MM.1S (cell line): ENCODE results near the gene MRC1.

Source experiments
- EZH2 ChIP-seq: fragments of 300-600 bp; sonication (generic); optimal IDR thresholded peaks from 2 replicates; pipeline ENCODE3; 2017; ENCODE audit warnings: low read depth, mild to moderate bottlenecking, antibody characterized with exemption, low read length, mixed read lengths
- TF ChIP-seq, protein P1 (sequence below): fragments of 300-600 bp; sonication (generic); IDR thresholded peaks from 2 replicates; pipeline ENCODE4 v1.5.1; 2016; ENCODE audit warnings: antibody characterized with exemption, low read length, mixed read lengths

DNA sequence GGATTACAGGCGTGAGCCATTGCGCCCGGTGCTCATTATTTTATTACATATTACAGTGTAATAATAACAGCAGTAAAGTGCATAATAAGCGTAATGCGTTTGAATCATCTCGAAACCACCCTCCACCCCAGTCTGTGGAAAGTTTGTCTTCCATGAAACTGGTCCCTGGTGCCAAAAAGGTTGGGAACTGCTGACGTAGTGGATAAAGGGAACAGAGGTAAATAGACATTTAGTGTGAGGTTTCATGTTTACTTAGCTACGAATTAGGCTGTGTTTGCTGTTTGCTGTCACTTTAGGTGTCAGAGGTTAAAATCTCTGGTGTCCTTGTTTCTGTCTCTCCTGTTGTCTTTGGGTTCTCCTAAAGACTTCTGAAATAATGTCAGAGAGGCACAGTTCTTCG, 82.3 kb downstream of the MRC1 start:
- TF ChIP-seq, protein P1, sequence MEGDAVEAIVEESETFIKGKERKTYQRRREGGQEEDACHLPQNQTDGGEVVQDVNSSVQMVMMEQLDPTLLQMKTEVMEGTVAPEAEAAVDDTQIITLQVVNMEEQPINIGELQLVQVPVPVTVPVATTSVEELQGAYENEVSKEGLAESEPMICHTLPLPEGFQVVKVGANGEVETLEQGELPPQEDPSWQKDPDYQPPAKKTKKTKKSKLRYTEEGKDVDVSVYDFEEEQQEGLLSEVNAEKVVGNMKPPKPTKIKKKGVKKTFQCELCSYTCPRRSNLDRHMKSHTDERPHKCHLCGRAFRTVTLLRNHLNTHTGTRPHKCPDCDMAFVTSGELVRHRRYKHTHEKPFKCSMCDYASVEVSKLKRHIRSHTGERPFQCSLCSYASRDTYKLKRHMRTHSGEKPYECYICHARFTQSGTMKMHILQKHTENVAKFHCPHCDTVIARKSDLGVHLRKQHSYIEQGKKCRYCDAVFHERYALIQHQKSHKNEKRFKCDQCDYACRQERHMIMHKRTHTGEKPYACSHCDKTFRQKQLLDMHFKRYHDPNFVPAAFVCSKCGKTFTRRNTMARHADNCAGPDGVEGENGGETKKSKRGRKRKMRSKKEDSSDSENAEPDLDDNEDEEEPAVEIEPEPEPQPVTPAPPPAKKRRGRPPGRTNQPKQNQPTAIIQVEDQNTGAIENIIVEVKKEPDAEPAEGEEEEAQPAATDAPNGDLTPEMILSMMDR = no peak
- no peak for TF ChIP-seq EZH2
